Natural killer cell (primary cell): ENCODE data around the gene PDCD1LG2. TPM values are rescaled to one million over a fixed set of nuclear protein-coding genes. Genes with fewer than 3 reads are reported as not detected.

ENCODE experiments used
- ATAC-seq, 3 donors: fragments of 150-1000 bp in 2 of 3; fragments of 200-7000 bp in 1 of 3; cut with Tn5 transposase; 1 replicate in 1 of 3; 2 replicates in 2 of 3; pipeline ENCODE4 v1.10.0; 2021; ENCODE audit warnings: mild to moderate bottlenecking in 2 of 3, moderate library complexity in 2 of 3
- DNase-seq, 2 donors: peaks; one replicate each; pipeline versions ENCODE4 v3.0.0 to v3.0.0-alpha.2; 2013 to 2021; ENCODE audit warnings: mixed read lengths in 1 of 2
- H3K27ac ChIP-seq: one replicate; pipeline ENCODE4 v1.5.1; 2013; ENCODE audit warnings: mild to moderate bottlenecking, low read length
- H3K27me3 ChIP-seq: one replicate; pipeline ENCODE4 v1.6.1; 2013; ENCODE audit warnings: low read length; ENCODE audit not compliant: control insufficient read depth, insufficient read depth
- H3K36me3 ChIP-seq: one replicate; pipeline ENCODE4 v1.6.1; 2013; ENCODE audit warnings: low read length; ENCODE audit not compliant: control insufficient read depth, insufficient read depth
- H3K4me1 ChIP-seq: one replicate; pipeline ENCODE4 v1.6.1; 2013; ENCODE audit warnings: low read length; ENCODE audit not compliant: control insufficient read depth, insufficient read depth
- H3K4me3 ChIP-seq: one replicate; pipeline ENCODE4 v1.5.1; 2013; ENCODE audit warnings: low read length
- H3K9me3 ChIP-seq: one replicate; pipeline ENCODE4 v1.6.1; 2013; ENCODE audit warnings: low read length; ENCODE audit not compliant: control insufficient read depth, insufficient read depth
- H3K27ac Mint-ChIP-seq, 2 donors: one replicate each; pipeline ENCODE4 v1.8.0; 2022; ENCODE audit warnings: mild to moderate bottlenecking in 2 of 2, mixed read lengths in 2 of 2, moderate library complexity in 1 of 2
- H3K27me3 Mint-ChIP-seq, 2 donors: one replicate each; pipeline ENCODE4 v1.8.0; 2022; ENCODE audit warnings: low read depth in 2 of 2, mixed read lengths in 2 of 2
- H3K36me3 Mint-ChIP-seq: one replicate; pipeline ENCODE4 v1.8.0; 2022; ENCODE audit warnings: mixed read lengths
- H3K4me1 Mint-ChIP-seq, 2 donors: one replicate each; pipeline ENCODE4 v1.8.0; 2022; ENCODE audit warnings: mixed read lengths in 2 of 2
- H3K4me3 Mint-ChIP-seq: one replicate; pipeline ENCODE4 v1.8.0; 2022; ENCODE audit warnings: mild to moderate bottlenecking, moderate library complexity, mixed read lengths
- H3K9me3 Mint-ChIP-seq, 2 donors: one replicate each; pipeline ENCODE4 v1.8.0; 2022; ENCODE audit warnings: mixed read lengths in 2 of 2
- CTCF ChIP-seq: fragments of 200-600 bp; IDR thresholded peaks from one replicate; pipeline ENCODE4 v1.8.0; 2022; ENCODE audit warnings: antibody characterized with exemption
- WGBS: methylation state at CpG from one replicate; pipeline ENCODE4 v1.1.7; 2013; ENCODE audit warnings: missing lambda C conversion rate; ENCODE audit not compliant: insufficient coverage; 5-methylcytosine and 5-hydroxymethylcytosine counted together
- intact Hi-C: fragments of 100-400 bp; cut with micrococcal nuclease; formaldehyde crosslinking; loops from one replicate; pipeline ENCODE4 v1.14.2; 2022
- total RNA-seq, 4 donors: library from RNA; stranded (reverse); fragments of 120-200 nt in 1 of 4; gene quantifications; one replicate each; pipeline versions ENCODE4 v1.2.3 to v1.2.4, GENCODE V29; 2013 to 2022

PDCD1LG2 gene
- total RNA-seq, 3 donors from 2014 or later (not counting 1 experiment from before 2014, with no cell fraction given): 0.14 to 1.2 (median 0.16) TPM

GRCh38 chr9:5561828-5562488 is 51.6 kb downstream of the PDCD1LG2 start:
- Histone ChIP-seq H3K27me3 (no peaks in the 10 kb centered on the region), H3K36me3 (no peaks in the 10 kb centered on the region), H3K9me3 (no peaks in the 10 kb centered on the region), H3K27ac (no peak overlapping the region), H3K4me1 (peaks cover 21% of the 10 kb centered on the region), H3K4me3 (no peak overlapping the region)
- TF ChIP-seq CTCF: no peak
- Mint-ChIP-seq H3K27me3 (no peaks in the 10 kb centered on the region), H3K4me3 (no peak overlapping the region), H3K4me1 (peaks cover 21 to 33% of the 10 kb centered on the region in 2 donors), H3K36me3 (no peaks in the 10 kb centered on the region), H3K27ac (no peak overlapping the region), H3K9me3 (no peaks in the 10 kb centered on the region)
- intact Hi-C loops: no loop called here
- WGBS: no CpG with 5 or more reads among the region's 1 CpG
- no peak for DNase-seq
- ATAC-seq: no peak

DNA sequence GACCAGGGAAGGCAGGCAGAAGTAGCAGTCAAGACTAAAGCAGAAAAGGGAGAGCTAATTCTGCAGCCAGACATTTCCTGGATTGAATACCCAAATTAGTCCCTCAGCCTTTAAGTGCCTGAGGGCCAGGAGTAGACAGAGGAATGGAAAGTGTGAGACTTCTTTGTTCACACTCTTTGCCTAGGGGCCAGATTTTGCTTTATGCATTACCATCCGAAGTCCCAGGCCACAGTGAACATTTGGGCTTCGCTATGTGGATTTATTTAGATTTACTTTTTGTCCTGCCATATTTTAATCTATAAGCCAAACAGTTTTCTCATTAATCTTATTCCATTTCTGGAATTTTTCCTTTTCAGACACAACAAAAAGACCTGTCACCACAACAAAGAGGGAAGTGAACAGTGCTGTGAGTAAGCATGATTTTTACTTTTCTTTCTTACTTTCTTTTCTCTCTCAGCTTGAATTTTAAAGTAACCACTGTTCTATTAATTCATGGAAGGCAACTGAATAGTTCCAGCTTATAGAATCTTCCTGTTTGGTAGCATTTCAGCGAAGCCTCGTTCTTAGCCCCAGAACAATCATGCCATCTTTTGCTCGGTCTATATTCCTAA is 52.6 kb downstream of the PDCD1LG2 start:
- Histone ChIP-seq H3K4me1 (peaks cover 12% of the 10 kb centered on the region), H3K9me3 (no peaks in the 10 kb centered on the region), H3K4me3 (no peak overlapping the region), H3K27ac (no peak overlapping the region), H3K36me3 (no peaks in the 10 kb centered on the region), H3K27me3 (no peaks in the 10 kb centered on the region)
- WGBS: 64% methylated on average over 5 of the region's 5 CpGs
- no peak overlapping the region for H3K27ac Mint-ChIP-seq
- DNase-seq: no peak
- H3K4me1 Mint-ChIP-seq: peaks cover 11 to 24% of the 10 kb centered on the region in 2 donors
- no peaks in the 10 kb centered on the region for H3K27me3 Mint-ChIP-seq
- no peaks in the 10 kb centered on the region for H3K36me3 Mint-ChIP-seq
- H3K4me3 Mint-ChIP-seq: no peak overlapping the region
- no peaks in the 10 kb centered on the region for H3K9me3 Mint-ChIP-seq
- ATAC-seq: no peak
- intact Hi-C loops: no loop called here
- no peak for TF ChIP-seq CTCF

DNA sequence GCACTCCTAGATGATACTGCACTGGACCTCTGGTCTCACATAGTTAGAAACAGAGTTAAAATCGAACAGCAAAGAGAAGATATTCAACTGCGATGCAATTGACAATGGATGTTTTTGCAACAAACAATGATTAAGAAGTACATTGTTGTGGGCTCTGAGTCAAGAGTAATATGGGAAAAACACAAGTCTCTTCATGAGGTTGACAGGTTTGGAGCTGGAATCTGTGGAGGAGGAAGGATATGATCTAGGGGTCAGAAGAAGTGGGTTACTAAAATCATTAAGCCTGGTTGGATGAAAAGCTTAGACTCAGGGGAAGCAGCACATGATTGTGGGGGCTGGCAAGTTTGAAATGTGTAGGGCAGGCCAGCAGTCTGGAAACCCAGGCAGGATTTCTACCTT is 53.1 kb downstream of the PDCD1LG2 start:
- Histone ChIP-seq H3K36me3 (no peaks in the 10 kb centered on the region), H3K9me3 (no peaks in the 10 kb centered on the region), H3K27me3 (no peaks in the 10 kb centered on the region), H3K27ac (no peak overlapping the region), H3K4me3 (no peak overlapping the region), H3K4me1 (peaks cover 7% of the 10 kb centered on the region)
- Mint-ChIP-seq H3K4me3 (no peak overlapping the region), H3K36me3 (no peaks in the 10 kb centered on the region), H3K27ac (no peak overlapping the region), H3K27me3 (no peaks in the 10 kb centered on the region), H3K9me3 (no peaks in the 10 kb centered on the region), H3K4me1 (peaks cover 6 to 19% of the 10 kb centered on the region in 2 donors)
- TF ChIP-seq CTCF: no peak
- WGBS: 87% methylated on average over 2 of the region's 2 CpGs
- no peak for DNase-seq
- intact Hi-C loops: no loop called here
- ATAC-seq: no peak

- no peaks in the 10 kb centered on the region for H3K36me3 ChIP-seq
- intact Hi-C loops: no loop called here
- H3K27me3 ChIP-seq: no peaks in the 10 kb centered on the region
- H3K9me3 ChIP-seq: no peaks in the 10 kb centered on the region
- Mint-ChIP-seq H3K9me3 (no peaks in the 10 kb centered on the region), H3K36me3 (no peaks in the 10 kb centered on the region), H3K27me3 (no peaks in the 10 kb centered on the region), H3K4me1 (peaks cover 6 to 19% of the 10 kb centered on the region in 2 donors), H3K27ac (no peak overlapping the region), H3K4me3 (no peak overlapping the region)
- peaks cover 6% of the 10 kb centered on the region for H3K4me1 ChIP-seq
- no peak for DNase-seq
- TF ChIP-seq CTCF: no peak
- no peak overlapping the region for H3K27ac ChIP-seq
- no peak for ATAC-seq
- H3K4me3 ChIP-seq: no peak overlapping the region
These were observed 53.6 kb downstream of the PDCD1LG2 start for GRCh38 chr9:5563886-5564285.
